ENCODE data around the gene DNTT.

GRCh38 chr10:96254976-96255375 lies 49.3 kb upstream of the DNTT start:
- TF ChIP-seq, protein P1, sequence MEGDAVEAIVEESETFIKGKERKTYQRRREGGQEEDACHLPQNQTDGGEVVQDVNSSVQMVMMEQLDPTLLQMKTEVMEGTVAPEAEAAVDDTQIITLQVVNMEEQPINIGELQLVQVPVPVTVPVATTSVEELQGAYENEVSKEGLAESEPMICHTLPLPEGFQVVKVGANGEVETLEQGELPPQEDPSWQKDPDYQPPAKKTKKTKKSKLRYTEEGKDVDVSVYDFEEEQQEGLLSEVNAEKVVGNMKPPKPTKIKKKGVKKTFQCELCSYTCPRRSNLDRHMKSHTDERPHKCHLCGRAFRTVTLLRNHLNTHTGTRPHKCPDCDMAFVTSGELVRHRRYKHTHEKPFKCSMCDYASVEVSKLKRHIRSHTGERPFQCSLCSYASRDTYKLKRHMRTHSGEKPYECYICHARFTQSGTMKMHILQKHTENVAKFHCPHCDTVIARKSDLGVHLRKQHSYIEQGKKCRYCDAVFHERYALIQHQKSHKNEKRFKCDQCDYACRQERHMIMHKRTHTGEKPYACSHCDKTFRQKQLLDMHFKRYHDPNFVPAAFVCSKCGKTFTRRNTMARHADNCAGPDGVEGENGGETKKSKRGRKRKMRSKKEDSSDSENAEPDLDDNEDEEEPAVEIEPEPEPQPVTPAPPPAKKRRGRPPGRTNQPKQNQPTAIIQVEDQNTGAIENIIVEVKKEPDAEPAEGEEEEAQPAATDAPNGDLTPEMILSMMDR (conservative IDR thresholded peaks at IDR 0.05 in 1 of 2, IDR thresholded peaks at IDR 0.05 in 1 of 2; ENCODE audit: extremely low read depth in 1 of 2, insufficient read depth in 1 of 2, low read depth in 1 of 2, low read length in 2 of 2): no peak
- TF ChIP-seq EZH2 (IDR thresholded peaks at IDR 0.05; ENCODE audit: borderline replicate concordance, low read length): no peak
